CD4-positive, alpha-beta T cell treated with Interleukin-15 for 1 hour (primary cell): ENCODE results near the gene FBXL20.

ENCODE experiments used
- DNase-seq: peaks from one replicate; pipeline ENCODE4 v3.0.0-alpha.2; 2020

FBXL20 gene

DNA sequence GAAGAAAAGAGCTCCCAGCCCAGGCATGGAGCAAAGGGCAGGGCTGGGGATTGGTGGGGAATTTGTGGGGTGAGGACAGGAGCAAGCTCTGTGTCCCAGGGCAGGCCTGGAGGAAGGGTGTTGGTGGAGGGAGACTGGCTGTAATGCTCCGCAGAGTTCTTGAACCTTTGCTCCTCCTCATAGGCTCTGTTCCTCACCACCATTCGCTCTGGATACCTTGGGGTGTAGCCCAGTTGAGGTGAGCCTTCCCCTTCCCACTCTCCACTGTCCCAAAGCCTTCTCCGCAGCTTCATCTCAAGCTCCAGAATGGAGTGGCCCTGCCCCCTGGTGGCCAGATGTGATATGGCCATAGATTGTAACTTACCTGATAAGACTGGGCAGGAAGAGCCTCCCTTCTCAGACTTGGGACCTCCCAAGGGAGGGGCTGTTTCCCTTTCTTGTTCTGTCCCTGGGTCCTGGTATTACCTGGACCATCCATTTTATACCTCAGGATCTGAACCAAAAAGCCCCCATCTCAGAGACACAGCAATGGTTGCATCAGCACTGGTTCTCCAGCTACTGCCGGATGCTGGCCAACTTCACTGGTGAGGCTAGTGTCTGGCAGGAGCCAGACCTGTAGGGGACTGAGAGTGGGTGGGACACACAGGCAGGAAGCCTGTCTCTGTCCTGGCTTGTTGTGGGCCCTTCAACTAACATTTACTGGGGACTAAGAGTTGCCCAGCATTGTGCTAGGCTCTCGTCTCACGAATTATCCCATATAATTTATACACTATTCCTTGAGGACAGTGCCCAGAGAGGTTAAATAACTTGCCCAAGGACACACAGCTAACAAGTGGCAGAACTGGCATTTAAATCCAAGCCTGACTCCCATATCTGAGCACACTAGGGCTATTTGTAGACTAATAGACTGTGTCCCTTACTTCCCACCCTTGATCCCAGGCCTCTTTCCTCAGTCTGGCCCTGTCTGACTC lies 156.5 kb downstream of the FBXL20 start:
- DNase-seq, result peak; percentile 77

DNA sequence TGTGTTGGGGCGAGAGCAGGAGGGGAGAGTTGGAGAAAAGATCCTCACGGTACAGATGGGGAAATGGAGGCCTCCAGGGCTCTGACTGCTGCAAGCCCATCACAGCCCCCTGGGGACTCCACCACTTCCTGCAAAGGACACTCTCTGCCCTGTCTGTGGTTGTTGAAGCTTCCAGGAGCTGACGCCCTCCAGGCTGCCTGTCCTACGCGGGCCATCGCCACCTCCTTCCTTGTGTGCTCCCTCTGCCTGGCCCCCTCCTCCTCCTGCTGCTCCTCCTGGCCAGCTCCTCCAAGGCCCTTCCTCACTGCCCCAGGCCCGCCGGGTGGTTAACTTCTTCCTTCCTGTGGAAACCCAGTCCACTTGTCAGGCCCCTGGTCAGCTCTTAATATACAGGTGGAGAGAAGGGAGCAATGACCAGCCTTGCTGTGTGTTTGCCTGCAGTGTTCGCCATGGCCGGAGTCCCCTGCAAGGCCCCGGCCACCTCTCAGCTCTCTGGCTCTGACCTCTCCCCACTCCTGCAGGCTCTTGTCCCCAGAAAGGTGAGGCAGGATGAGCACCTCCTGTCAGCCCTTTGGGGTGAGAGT lies 157.3 kb downstream of the FBXL20 start:
- DNase-seq, result no peak

DNA sequence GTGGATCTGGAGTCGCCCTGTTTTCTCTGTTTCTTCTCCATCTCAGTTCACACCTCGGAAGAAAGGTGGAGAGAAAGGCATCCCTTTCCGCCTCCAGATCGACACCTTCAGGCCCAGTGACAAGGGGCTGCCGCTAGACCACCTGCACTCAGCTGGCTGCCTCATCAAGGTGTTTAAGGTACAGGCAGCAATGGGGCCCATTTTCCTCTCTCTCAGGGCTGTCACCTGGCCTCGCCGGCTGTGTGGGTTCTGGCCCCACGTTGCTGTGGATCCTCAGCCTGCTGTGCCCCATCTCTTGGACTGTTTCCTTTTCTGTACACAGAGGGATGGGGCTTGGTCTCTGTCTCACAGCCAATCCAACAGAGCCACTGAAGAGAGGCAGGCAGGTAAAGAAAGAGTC lies 158.3 kb downstream of the FBXL20 start:
- DNase-seq, result no peak

DNA sequence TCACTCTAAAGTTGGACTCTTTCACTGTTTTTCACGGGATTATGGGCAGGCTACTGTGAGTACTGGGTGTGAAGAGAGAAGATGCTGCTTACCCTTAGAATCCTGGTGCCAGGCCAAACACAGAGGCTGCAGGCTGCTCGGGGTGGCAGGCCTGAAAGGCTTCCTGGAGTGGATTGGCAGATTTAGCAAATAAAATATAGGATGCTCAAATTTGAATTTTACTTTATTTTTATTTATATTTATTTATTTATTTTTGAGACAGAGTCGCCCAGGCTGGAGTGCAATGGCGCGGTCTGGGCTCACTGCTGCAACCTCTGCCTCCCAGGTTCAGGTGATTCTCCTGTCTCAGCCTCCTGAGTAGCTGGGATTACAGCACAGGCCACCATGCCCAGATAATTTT lies 160.8 kb downstream of the FBXL20 start:
- DNase-seq, result no peak

DNA sequence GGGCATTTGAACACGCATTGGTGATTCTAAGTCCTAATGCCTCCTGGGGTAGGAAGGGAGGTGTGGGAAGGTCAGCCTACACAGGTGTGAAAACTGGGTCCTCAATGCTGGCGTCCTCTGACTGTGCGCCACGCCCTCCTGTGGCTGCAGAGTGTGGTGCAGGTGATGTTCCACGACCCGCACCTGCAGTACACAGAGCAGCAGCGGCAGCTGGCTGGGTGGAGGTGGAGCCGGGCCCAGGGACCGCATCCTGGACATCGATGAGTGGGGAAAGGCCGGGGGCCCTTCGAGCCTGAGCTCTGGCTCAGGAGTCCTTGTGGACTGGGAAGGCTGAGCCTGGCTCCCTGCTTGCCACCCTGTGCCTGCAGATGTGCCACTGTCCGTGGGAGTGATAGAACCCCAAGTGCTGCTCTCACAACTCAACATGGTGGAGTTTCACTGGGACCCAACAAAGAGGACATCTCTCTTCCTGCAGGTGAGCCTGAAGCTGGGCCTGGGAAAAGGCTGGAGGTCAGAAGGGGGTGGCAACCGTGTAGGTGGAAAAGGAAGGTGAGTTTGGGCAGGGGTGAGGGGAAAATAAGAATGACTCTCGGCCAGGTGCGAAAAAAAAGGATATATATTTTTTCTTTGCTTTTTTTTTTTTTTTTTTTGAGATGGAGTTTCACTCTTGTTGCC lies 161.6 kb downstream of the FBXL20 start:
- peak; percentile 69 for DNase-seq

DNA sequence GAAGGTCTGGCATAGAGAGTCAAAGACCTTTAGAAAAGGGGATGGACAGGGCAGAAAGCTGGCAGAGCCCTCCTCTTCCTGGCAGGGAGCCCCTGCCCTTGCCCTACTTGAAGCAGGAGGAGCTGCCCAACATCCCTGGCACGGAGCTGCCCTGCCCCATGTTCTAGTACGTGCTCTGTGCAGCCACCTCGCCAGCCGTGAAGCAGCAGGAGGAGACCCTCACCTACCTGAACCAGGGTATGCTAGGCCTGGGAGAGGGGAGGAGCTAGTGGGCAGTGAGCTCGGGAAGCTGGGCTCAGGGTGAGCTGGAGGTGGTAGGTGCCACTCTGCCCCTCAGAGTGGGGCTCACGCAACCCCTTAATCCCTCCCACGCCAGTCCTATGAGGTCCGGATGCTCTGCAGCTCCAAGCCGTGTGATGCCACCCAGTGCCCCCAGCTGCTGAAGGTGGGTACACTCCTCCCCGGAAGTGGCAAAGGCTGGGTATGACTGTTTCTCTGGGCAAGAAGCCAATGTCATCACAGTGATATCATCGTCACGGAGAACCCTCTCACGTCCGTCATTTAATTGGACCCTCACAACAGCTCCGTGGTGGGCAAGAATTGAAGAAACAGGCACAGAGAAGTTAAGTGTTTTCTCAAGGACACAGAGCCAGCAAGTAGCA lies 163.0 kb downstream of the FBXL20 start:
- DNase-seq, result peak; percentile 88

DNA sequence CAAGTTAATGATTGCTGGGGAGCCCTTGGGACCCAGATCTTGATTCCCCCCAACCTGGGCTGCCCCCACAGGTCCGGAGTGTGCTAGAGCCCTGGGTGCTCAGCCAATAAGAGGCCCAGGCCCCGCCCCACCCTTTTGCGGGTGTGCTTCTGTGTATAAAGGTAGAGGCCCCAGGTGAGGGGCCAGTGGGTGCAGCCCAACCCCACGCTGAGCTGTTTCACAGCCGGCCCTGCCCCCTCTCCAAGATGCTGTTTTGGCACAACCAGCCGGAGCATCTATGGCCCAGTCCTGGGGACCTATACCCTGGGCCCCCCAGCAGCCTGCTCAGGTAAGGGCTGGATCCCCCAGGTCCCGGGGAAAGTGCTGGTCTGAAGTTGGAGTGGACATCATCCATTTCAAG lies 163.8 kb downstream of the FBXL20 start:
- DNase-seq, result no peak

DNA sequence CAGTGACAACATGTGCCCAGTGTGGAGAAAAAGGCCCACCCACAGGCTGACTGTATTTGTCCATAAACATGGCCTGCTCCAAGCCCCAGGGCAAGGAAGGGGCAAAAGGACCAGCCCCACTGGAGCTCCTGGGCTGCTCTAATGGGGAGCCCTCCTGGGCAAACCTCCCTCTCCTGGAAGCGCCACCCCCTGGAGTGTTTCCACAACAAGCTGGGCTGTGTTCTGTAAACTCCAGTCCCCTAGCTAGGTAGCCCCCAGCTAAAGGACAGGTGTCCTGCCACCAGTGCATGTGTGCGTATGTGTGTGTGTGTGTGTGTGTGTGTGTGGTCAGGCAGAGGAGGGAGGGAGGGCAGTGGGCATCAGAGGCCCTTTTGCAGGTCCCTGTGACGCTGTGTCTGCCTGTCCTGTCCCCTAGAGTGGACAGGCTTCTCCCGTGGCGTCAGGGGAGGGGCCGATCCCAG lies 164.4 kb downstream of the FBXL20 start:
- DNase-seq, result no peak

DNA sequence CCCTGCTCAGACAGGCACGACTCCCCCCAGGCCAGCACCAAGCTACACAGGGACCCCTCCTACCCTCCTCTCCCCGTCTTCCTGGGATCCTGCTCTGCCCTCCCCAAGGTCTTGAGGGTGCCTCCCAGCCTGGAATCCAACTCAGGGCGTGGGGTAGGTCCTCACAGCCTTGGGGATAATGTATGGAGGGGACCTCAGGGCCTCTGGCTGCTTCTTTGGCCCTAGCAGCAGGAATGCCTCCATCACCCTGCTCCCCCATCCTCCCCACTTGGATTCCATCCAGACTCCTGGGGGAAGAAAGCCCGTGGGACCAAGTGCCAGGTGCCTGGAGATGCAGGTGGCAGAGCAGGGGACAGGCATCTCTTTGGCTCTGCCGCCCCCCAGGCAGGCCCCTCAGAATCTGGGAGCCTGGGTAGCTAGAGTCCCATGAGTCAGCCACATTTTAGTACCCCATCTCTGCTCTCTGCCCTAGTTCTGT lies 164.9 kb downstream of the FBXL20 start:
- no peak for DNase-seq

DNA sequence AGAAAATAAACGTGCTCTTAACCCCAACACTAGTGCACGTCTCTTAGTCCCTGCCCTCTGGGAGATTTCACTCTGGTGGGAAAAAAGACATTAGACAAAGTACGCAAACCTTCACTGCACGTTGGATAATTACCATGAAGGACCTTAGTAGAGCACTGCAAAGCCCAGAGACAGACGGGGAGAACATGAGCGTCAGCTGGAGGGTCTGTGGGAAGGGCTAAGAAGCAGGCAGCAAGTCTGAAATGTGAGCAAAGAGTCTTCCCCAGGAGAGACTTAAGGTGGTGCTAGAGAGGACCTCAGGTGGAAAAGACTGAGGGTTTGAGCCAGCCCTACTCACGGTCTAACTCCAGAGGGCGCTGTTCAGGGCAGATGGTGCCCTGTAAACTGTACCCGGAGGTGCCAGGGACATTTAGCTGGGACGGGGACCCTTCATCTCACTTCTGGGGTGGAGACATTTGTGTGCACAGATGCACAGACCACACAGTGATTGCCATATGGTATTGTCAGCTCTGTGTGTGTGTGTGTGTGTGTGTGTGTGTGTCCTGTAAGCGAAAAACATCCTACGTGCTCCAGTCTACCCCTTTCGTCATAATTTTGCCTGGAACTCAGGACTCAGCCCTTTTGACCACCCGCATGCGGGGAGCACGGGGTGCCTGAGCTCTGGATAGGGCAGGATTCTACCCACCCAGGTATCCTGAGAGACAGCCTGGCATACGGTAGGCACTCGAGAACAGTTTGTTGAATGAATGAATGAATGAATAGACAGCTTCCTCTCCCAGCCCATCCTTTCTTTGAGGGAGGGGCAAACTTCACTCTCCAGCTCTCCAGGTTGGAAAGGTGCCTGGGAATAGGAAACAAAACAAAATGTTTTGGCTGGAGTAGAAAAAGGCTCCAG lies 165.6 kb downstream of the FBXL20 start:
- peak; percentile 52 for DNase-seq

DNA sequence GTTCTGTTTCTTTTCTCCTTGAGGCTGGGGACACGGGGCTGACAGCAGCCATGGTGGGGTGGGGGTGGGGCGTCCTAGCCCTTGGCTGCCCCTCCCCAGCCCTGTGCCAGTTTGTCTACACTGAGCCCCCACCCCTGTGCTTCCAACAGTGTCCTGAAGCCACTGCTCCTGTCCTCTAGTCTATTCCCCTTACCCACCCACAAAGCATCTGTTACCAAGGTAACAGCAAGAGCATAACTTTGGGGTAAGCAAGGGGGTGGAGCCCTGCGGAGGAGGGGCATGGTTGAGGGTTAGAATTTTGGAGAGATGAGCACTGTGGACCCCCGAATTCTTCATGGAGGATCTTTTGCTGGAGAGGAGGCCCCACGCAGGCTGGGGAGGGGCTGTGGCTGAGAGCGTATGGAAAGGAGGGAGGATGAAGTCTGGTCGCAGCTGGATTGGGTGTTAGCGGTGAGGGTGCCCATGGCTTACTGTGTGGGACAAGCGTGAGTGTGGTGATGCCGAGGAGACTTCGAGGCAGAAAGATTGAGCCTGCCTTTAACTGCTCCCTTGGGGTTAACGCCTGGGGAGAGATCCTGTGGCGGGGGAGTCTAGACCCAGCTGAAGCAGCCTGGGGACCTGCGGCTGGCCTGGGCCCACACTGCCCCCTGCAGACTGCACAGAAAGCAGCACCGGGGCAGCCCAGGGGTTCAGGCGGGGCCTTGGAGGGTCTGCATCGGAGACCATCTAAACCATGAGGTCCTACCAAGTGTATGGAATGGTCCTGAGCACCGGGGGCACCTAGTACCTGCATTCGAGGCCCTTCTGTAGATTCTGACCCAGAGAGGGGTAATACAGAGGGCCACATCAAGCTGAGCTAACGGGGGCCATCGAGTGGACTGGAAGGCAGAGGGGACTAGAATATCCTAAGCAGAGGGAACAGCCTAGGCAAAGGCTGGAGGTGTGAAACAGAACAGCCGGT lies 169.6 kb downstream of the FBXL20 start:
- DNase-seq, result peak; percentile 68

DNA sequence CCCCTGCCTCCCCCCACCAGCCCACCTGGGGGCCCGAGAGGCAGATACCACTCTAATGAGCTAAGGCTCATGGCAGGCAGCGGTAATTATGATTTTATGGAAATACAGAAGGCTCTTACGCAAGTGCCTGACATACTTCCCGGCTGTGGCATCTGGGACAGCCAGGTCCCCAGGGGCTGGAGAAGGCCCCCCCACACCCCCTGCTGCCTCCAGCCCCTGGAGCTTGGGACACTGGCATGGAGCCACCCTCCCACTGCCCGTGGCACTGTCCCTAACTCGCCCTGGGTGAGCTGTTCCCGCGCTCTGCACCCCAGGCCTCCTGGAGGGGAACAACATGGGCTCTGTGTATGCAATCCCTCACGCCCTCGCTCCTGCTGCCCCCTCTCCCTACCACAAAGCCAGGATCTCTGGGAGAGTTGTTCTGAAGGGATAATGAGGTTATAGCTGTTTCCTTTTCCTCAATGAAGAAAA lies 170.3 kb downstream of the FBXL20 start:
- no peak for DNase-seq

DNA sequence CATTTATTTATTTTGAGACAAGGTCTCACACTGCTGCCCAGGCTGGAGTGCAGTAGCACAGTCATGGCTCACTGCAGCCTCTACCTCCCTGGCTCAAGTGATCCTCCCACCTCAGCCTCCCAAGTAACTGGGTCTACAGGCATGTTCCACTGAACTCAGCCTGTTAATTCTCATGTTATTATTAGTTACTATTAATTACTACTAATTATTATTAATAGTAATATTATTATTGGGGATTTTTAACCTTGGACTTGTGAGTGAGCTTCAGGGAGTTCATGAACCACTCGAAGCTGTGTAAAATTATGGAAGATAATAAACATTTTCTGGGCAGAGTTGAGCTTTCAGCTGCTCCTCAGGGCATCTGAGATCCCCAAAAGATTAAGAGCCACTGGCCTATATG lies 171.1 kb downstream of the FBXL20 start:
- DNase-seq, result no peak

DNA sequence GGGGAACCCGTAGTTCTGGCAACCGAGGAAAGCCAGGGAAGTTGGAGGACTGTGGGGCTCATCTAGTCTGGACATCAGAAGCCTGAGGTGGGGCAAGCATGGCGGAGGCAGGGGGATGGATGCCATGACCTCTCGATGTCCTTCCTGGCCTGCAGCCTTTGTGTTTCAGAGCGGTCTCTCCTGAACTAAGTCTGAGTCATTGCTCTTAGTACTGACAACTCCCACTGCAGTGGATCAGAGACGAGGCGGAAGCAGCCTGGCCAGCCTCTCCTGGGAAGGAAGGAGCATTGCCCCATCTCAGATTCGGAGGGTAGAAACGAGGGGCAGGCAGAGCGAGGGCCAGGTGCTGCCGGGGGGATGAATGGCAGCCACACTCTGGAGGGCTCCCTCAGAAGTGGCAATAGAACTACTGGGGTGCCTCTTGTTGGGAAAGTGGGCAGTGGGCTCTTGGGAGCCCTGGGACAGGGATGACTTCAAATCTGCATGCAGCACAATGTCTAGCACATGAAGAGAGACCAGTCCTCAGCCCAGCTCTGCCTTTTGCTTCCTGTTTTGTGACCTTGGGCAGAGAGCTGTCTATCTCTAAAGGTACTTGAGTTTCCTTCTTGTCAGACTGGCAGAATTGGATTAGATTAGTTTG lies 172.0 kb downstream of the FBXL20 start:
- DNase-seq, result no peak

DNA sequence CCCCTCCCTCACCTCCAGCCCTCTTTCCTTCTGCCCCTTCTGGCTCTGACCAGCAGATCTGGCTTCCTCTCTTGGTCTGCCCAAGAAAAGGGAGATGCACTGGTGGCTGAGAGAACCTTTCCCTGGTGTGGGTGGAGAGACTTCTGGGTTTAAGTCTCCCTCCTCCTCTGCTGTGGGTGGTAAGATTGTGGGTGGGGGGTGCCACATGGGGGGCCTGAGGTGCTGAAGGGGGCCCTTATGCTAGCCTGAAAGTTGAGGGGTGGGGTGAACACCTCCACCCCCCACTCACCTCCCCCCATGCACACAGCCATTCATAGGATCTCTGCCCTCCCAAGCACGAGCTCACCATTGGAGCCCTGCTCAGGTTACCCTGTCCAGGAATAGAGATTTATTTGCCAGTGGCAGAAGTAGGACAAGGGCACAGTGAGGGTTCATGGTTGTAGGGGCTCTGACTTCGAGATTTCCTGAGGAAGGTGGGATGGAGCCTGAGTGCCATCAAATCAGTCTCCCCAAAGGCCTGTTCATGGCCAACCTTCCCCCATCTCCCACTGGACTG lies 174.0 kb downstream of the FBXL20 start:
- DNase-seq, result no peak

DNA sequence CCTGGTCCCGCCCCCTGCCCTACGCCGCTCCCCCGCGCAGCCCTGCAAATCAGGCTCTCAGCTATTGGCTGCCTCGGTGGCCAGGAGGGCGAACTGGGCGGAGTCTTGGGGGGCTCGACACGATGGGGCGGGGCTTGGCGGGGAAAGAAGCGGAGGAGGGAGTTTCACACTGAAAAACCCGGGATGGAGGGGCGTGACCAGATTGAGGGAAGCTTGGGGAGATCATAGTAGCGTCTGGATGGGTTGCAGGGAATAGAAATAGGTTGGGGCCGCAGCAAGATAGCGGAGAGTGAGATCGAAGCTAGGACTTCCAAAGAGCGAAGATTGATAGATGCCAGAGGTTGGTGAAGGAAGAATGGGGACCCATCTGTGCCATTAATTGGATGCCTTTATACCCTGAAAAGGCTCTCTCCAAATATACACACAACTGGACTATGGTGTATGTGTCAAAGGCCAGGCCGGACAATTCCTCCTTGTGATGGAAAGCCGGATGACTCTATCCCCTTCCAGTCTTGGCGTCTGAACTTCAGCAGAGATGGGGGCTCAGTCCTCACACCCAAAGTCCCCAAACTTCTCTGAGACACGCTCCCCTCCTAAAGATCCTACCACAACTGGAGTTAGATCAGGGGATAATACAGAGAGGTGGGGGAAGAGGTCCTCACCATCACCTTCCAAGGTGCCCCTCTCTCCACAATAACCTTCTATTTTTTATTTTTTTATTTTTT lies 175.3 kb downstream of the FBXL20 start:
- DNase-seq, result peak; percentile 62

DNA sequence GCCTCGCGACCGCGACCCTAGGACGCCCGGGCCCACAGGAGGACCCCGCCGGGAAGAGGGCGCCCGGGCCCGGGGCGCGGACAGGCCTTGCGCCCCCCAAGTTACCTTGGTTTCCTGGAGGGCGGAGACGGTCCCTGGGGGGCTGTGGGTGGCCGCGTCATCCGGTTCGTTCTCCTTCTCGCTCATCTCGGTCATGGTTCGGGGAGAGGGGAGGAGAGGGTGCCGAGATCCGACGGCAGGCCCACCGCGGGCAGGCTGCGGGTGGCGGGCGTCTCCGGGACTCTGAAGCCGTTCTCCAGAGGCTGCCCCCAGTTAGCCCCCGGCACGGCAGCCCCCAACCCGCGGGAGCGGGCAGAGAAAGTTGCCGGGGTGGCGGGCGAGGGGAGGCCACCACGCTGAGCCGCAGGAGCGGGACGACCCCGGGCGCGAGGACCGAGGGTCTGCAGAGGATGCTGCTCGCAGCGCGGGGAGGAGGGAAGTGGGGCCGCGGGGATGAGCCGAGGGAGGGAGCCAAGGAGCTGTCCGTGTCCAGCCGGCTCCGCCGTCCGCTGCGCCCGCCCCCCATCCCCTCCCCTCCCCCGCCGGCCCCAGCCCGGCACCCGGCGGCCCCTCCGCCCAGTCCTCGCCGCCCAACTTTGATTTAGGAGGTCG lies 176.0 kb downstream of the FBXL20 start, which contains the start of gene STAC2:
STAC2 (minus strand) TSS at position 638 of the 651 bp plus-strand sequence; CDS start at position 195, 443 bp downstream.
- peak; percentile 33 for DNase-seq

DNA sequence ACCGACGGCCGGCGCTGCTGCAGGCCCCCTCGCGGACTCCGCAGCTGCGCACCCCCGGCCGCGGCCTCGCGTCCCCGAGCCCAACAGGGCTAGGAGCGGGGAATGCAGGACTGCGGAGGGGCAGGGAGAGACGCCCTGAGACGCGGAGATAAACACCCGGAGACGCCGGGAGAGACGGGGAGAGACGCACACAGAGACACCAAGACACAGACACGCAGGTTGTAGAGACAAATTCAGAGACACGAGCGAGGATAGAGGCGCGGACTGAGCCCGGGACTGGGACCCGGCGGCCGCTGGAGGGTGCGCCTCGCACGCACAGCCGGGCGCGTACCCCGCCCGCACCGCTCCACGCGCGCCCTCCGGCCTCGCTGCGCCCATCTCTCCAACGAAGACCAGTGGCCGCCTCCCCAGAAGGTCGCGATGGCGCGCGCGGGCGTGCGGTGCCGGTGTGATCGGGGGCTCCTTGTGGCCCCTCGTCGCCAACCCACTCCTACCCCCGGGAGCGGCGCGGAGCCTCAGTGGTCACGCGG lies 176.6 kb downstream of the FBXL20 start:
- no peak for DNase-seq
